Dermis microvascular lymphatic vessel endothelial cell (primary cell): ENCODE data around the gene STRIT1. TPM values are rescaled to one million over a fixed set of nuclear protein-coding genes. Genes with fewer than 3 reads are reported as not detected.
"Not testable (repeated sequence)": the region's sequence is repeated elsewhere in the genome, so short reads cannot be mapped to it uniquely, and the experiment has no call there.

Experiments
- DNase-seq, 2 donors: peaks; one replicate each; pipeline versions ENCODE4 v3.0.0 to v3.0.0-alpha.2; 2010; ENCODE audit warnings: low read depth in 2 of 2
- total RNA-seq: library from RNA; depleted of rRNA; stranded (reverse); fragments of >200 nt; gene quantifications from 2 replicates; pipeline ENCODE4 v1.2.1, GENCODE V29; 2014

Gene STRIT1
- total RNA-seq, 1 donor from 2014 or later = not detected

- no peak for DNase-seq
Observed at GRCh38 chr3:155270485-155271342, 22.8 kb downstream of the STRIT1 start.

DNA sequence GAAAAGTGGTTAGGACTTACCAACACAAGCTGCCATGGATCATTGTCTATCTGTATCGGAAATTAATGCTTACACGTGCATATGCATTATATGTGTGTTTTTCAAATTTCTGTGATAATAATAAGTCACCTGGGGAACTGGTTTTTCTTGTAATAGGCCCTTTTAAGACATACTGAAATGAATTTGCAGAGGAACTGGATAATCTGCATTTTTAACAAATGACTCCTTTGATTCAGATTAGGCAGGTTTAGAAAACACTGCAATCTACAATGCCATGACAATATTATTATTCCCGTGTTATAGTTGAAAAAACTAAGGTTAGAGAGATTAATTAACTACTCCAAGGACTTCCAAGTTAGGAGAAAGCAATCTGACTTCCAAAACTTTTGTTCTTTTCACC is 23.4 kb downstream of the STRIT1 start:
- no peak for DNase-seq

- DNase-seq = not testable (repeated sequence)
Observed at GRCh38 chr3:155262855-155263254, 30.6 kb downstream of the STRIT1 start.

DNA sequence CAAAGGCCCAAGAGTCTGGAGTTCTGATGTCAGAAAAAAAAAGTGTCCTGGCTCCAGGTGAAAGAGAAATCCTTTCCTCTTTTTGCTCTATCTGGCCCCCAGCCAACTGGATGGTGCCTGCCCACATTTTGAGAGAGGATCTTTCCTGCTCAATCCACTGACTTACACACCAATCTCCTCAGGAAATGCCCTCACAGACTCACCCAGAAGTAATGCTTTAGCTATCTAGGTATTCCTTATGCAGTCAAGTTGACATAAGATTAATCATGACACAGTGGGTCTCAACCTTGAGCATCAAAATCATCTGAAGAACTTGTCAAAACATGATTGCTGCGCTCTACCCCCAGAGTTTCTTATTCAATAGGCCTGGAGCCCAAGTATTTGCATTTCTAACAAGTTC is 31.2 kb downstream of the STRIT1 start:
- DNase-seq = no peak

- no peak for DNase-seq
Observed at GRCh38 chr3:155254445-155254844, 39.0 kb downstream of the STRIT1 start.

GRCh38 chr3:155252535-155252934 is 40.9 kb downstream of the STRIT1 start:
- no peak for DNase-seq

DNA sequence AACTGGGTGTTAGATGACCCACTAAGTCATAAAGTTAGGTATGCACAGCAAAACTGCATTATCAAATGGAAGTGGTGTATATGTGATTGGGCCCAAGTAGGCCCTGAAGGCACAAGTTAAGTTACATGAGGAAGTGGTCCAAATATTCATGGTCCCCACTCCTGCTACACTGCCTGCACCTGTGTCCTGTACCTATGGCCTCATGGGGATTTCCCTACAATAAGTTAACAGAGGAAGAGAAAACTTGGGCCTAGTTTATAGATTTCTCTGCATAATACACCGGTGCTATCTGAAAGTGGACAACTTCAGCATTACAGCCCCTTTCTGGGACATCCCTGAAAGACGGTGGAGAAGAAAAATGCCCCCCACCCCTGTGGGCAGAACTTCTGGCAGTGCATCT is 41.5 kb downstream of the STRIT1 start:
- DNase-seq = no peak

DNA sequence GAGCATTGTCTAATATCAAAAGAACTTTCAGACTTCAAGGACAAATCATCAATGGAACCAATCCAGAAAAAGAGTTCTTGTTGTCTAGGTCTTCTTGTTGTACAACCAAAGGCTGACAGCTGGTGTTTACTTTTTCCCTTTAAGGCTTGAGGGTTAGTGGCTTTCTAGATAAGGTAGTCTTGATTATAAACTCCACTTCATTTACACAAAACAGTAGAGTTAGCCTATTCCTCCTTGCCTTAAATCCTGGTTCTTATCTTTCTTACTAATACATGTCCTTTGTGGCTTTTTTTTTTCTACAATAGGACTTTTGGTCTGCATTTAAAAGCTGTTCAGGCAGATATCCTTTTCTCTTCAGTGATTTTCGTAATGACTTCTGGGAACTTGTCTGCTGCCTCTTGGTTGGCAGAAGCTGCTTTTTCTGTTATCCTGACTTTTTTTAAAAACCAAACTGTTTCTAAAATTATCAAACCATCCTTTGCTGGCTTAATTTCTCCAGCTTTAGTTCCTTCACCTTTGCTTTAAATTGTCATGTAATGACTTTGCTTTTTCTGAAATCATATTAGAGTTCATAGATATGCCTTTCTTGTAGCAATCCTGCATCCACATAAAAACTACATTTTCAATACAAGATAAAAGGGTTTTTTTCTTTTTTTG is 44.8 kb downstream of the STRIT1 start:
- no peak for DNase-seq

DNA sequence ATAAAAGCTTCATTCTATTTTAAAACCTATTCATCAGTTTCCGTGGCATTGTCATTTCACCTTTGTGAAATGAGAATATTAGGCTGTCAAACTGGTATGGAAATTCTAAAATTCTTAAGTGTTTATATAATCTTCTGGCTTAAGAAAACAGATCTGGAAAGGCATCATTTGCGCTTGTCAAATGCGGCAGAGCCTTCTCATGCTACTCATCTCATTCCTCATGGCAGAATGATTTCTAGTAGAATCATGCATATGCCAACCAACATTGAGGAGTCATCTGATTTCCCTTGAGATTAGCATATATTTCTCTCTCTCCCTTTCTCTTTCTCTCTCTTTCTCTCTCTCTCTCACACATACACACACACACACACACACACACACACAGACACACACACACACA is 48.8 kb downstream of the STRIT1 start:
- DNase-seq = no peak

DNA sequence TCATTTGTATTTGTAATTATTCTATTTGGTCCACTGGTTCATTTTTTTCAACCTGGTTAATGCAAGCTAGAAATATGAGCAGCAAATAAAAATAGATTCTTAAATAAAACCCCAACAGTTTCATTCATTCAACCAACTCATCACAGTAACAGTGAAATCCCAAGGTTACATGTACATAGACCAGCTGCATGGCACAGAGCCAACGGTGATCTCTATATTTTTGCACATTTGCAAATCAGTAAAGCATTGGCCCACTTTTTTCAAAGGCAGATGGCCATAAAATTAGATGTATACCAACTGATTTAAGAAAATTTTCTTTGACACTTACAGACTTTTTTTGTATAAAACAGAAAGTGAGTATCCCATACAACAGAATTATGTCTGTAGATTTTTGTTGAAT is 49.3 kb downstream of the STRIT1 start:
- DNase-seq = no peak

- DNase-seq = no peak
Observed at GRCh38 chr3:155243512-155243921, 50.0 kb downstream of the STRIT1 start.

GRCh38 chr3:155242342-155242741 is 51.1 kb downstream of the STRIT1 start:
- DNase-seq = no peak

- DNase-seq = no peak
Observed at GRCh38 chr3:155241579-155241978, 51.9 kb downstream of the STRIT1 start.

Other genes starting within 250 kb of the STRIT1 start
- gene MME, start 213.4 kb downstream of the STRIT1 start, total RNA-seq = 1.3 and 2.3 TPM in 2 replicates